Calu3 (cell line): Measurements from ENCODE around the gene SKA3. TPM values are rescaled to one million over a fixed set of nuclear protein-coding genes. Genes with fewer than 3 reads are reported as not detected.

Experiments
- BruUV-seq: library from RNA; stranded (reverse); fragments of 400-500 nt; replicated peaks from 2 replicates; lab custom pipeline; 2021; lab: Mats Ljungman, UMichigan
- CTCF ChIA-PET: fragments of 300-600 bp; sonication (Branson Sonifier 250); formaldehyde crosslinking; loops from one replicate; lab custom pipeline; 2022; ENCODE audit warnings: antibody characterized with exemption; lab: Charles Lee
- DNase-seq: peaks from one replicate; pipeline ENCODE4 v3.0.0; 2022
- H3K27ac Mint-ChIP-seq: one replicate; pipeline ENCODE4 v1.8.0; 2022; ENCODE audit warnings: mixed read lengths; ENCODE audit not compliant: unreplicated experiment
- H3K27me3 Mint-ChIP-seq: one replicate; pipeline ENCODE4 v1.8.0; 2022; ENCODE audit warnings: mixed read lengths; ENCODE audit not compliant: unreplicated experiment
- H3K36me3 Mint-ChIP-seq: one replicate; pipeline ENCODE4 v1.8.0; 2022; ENCODE audit warnings: mild to moderate bottlenecking, moderate library complexity, mixed read lengths; ENCODE audit not compliant: insufficient read depth, unreplicated experiment
- H3K4me1 Mint-ChIP-seq: one replicate; pipeline ENCODE4 v1.8.0; 2022; ENCODE audit warnings: mild to moderate bottlenecking, low read depth, mixed read lengths; ENCODE audit not compliant: unreplicated experiment
- H3K4me3 Mint-ChIP-seq: one replicate; pipeline ENCODE4 v1.8.0; 2022; ENCODE audit warnings: mild to moderate bottlenecking, low read depth, moderate library complexity, mixed read lengths; ENCODE audit not compliant: unreplicated experiment
- H3K9me3 Mint-ChIP-seq: one replicate; pipeline ENCODE4 v1.8.0; 2022; ENCODE audit warnings: low read depth, mixed read lengths; ENCODE audit not compliant: unreplicated experiment
- CTCF ChIP-seq: fragments of 200-600 bp; IDR thresholded peaks from one replicate; pipeline ENCODE4 v1.8.0; 2022; ENCODE audit warnings: antibody characterized with exemption; ENCODE audit not compliant: unreplicated experiment
- intact Hi-C: fragments of 100-400 bp; cut with micrococcal nuclease; formaldehyde crosslinking; loops from one replicate; pipeline ENCODE4 v1.10.0; 2022; ENCODE audit not compliant: unreplicated experiment
- total RNA-seq: library from RNA; stranded (reverse); gene quantifications from 2 replicates; pipeline ENCODE4 v1.2.3, GENCODE V29; 2022

The SKA3 gene
- total RNA-seq, 1 experiment from 2014 or later, result 25.9 TPM

- intact Hi-C loops, result loop anchor here (10.0 kb wide), 1 partner anchor 98 kb away; no protein-coding TSS in a partner anchor
- H3K4me1 Mint-ChIP-seq, result no peaks in the 10 kb centered on the region
- no TSS peak for BruUV-seq
- H3K9me3 Mint-ChIP-seq, result no peaks in the 10 kb centered on the region
- no peak for TF ChIP-seq CTCF
- CTCF ChIA-PET, result interaction anchor here (1.0 kb wide), 1 partner anchor 190 kb away, joined by 6 read pairs; no protein-coding TSS in a partner anchor
- no peak for DNase-seq
- H3K4me3 Mint-ChIP-seq, result no peak overlapping the region
- no peak overlapping the region for H3K27ac Mint-ChIP-seq
- H3K36me3 Mint-ChIP-seq, result no peaks in the 10 kb centered on the region
- no peaks in the 10 kb centered on the region for H3K27me3 Mint-ChIP-seq
Measured at GRCh38 chr13:21133077-21133476, 43.3 kb downstream of the SKA3 start.

- Mint-ChIP-seq H3K27ac (no peak overlapping the region), H3K36me3 (no peaks in the 10 kb centered on the region), H3K27me3 (no peaks in the 10 kb centered on the region), H3K4me1 (no peaks in the 10 kb centered on the region), H3K4me3 (no peak overlapping the region), H3K9me3 (no peaks in the 10 kb centered on the region)
- intact Hi-C loops, result loop anchor here (10.0 kb wide), 1 partner anchor 95 kb away; no protein-coding TSS in a partner anchor
- TF ChIP-seq CTCF, result no peak
- CTCF ChIA-PET, result no interaction called here
- no TSS peak for BruUV-seq
- DNase-seq, result no peak
Measured at GRCh38 chr13:21130116-21130515, 46.2 kb downstream of the SKA3 start.

GRCh38 chr13:21124852-21125251 is 51.5 kb downstream of the SKA3 start:
- Mint-ChIP-seq H3K9me3 (no peaks in the 10 kb centered on the region), H3K27ac (no peak overlapping the region), H3K27me3 (no peaks in the 10 kb centered on the region), H3K4me1 (no peaks in the 10 kb centered on the region), H3K4me3 (no peak overlapping the region), H3K36me3 (no peaks in the 10 kb centered on the region)
- CTCF ChIA-PET, result no interaction called here
- no peak for TF ChIP-seq CTCF
- no TSS peak for BruUV-seq
- intact Hi-C loops, result no loop called here
- peak; percentile 77 for DNase-seq

GRCh38 chr13:21123956-21124355 is 52.4 kb downstream of the SKA3 start:
- H3K27ac Mint-ChIP-seq, result no peak overlapping the region
- intact Hi-C loops, result no loop called here
- no peaks in the 10 kb centered on the region for H3K9me3 Mint-ChIP-seq
- H3K4me3 Mint-ChIP-seq, result no peak overlapping the region
- no TSS peak for BruUV-seq
- H3K27me3 Mint-ChIP-seq, result no peaks in the 10 kb centered on the region
- DNase-seq, result no peak
- no peaks in the 10 kb centered on the region for H3K4me1 Mint-ChIP-seq
- no peaks in the 10 kb centered on the region for H3K36me3 Mint-ChIP-seq
- CTCF ChIA-PET, result no interaction called here
- no peak for TF ChIP-seq CTCF
